Activated naive CD8-positive, alpha-beta T cell treated with anti-CD3 and anti-CD28 coated beads for 36 hours (primary cell): ENCODE results near the gene C1orf105. TPM values are rescaled to one million over a fixed set of nuclear protein-coding genes. Genes with fewer than 3 reads are reported as not detected.

Source experiments
- DNase-seq: peaks from one replicate; pipeline ENCODE4 v3.0.0; 2021
- H3K27ac Mint-ChIP-seq: one replicate; pipeline ENCODE4 v1.8.0; 2022; ENCODE audit warnings: mild to moderate bottlenecking, moderate library complexity, mixed read lengths
- H3K27me3 Mint-ChIP-seq: one replicate; pipeline ENCODE4 v1.8.0; 2022; ENCODE audit warnings: mild to moderate bottlenecking, mixed read lengths
- H3K36me3 Mint-ChIP-seq: one replicate; pipeline ENCODE4 v1.8.0; 2021; ENCODE audit warnings: mild to moderate bottlenecking, mixed read lengths
- H3K4me1 Mint-ChIP-seq: one replicate; pipeline ENCODE4 v1.8.0; 2021; ENCODE audit warnings: mixed read lengths
- H3K4me3 Mint-ChIP-seq: one replicate; pipeline ENCODE4 v1.8.0; 2022; ENCODE audit warnings: mild to moderate bottlenecking, moderate library complexity, mixed read lengths
- H3K9me3 Mint-ChIP-seq: one replicate; pipeline ENCODE4 v1.8.0; 2022; ENCODE audit warnings: mixed read lengths
- total RNA-seq, 2 experiments: library from RNA; stranded (reverse); gene quantifications; one replicate each; pipeline ENCODE4 v1.2.3, GENCODE V29; 2021

Gene C1orf105
- total RNA-seq, 2 experiments from 2014 or later = not detected

DNA sequence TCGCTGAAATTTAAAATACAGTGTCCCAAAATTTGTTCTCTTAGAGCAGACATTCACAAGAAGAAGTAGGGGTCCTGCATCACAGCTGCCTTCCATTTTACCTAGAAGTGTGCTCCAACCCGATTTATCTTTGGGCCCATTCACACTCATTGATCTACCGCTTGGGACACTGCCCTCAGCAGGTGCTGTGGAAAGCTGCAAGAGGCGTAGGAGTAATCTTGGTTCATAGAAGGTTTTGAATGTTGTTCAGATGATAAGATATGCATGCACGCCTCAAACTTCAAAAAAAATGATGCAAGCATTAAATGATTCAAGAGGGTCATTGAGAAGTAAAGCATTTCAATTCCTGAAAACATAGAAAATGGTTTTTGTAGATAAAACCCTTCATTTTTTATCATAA lies 18.6 kb upstream of the C1orf105 start:
- H3K36me3 Mint-ChIP-seq = no peaks in the 10 kb centered on the region
- H3K4me1 Mint-ChIP-seq = peaks cover 46% of the 10 kb centered on the region
- H3K4me3 Mint-ChIP-seq = no peak overlapping the region
- no peaks in the 10 kb centered on the region for H3K9me3 Mint-ChIP-seq
- no peaks in the 10 kb centered on the region for H3K27me3 Mint-ChIP-seq
- H3K27ac Mint-ChIP-seq = no peak overlapping the region
- DNase-seq = no peak

GRCh38 chr1:172402878-172403569 lies 17.5 kb upstream of the C1orf105 start:
- H3K4me1 Mint-ChIP-seq = peaks cover 35% of the 10 kb centered on the region
- H3K9me3 Mint-ChIP-seq = no peaks in the 10 kb centered on the region
- no peak for DNase-seq
- H3K27me3 Mint-ChIP-seq = no peaks in the 10 kb centered on the region
- no peak overlapping the region for H3K27ac Mint-ChIP-seq
- H3K36me3 Mint-ChIP-seq = no peaks in the 10 kb centered on the region
- H3K4me3 Mint-ChIP-seq = no peak overlapping the region

DNA sequence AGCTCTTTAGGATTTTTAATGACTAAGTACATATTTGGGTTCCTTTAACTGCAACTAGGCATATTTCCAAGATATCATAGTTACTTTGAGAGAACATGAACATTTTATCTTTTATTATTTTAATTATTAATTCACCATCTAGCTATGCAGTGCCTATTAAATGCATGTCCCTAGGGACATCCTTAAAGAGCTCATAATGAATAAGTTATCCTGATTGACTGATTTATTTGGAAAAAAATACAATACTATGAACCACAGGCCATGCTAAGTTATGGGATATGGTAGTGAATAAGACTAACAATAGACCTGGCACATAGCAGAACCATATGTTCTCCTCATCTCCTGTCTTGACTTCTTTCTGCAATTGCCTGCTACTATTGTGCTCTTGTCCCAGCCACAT lies 16.4 kb upstream of the C1orf105 start:
- H3K4me1 Mint-ChIP-seq = peaks cover 24% of the 10 kb centered on the region
- no peak overlapping the region for H3K27ac Mint-ChIP-seq
- no peak overlapping the region for H3K4me3 Mint-ChIP-seq
- H3K27me3 Mint-ChIP-seq = no peaks in the 10 kb centered on the region
- no peak for DNase-seq
- no peaks in the 10 kb centered on the region for H3K9me3 Mint-ChIP-seq
- H3K36me3 Mint-ChIP-seq = no peaks in the 10 kb centered on the region

DNA sequence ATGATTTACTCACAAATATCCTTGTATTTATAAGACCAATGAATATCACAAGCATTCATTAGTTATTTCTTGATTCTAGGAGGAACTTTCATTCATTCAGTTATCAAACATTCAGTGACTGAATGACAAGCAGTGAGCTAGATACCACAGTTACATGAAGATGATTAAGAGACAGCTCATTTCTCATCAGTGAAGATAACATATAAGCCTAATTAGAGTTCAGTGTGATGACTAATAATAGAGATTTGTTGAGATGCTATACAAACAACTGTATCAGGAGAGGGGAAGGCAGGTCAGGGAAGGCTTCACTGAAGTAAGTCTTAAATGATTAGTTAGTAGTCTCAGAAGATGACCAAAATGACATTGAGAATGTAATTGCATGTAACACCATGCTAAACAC lies 14.6 kb upstream of the C1orf105 start:
- no peaks in the 10 kb centered on the region for H3K36me3 Mint-ChIP-seq
- no peak for DNase-seq
- H3K27me3 Mint-ChIP-seq = no peaks in the 10 kb centered on the region
- H3K4me1 Mint-ChIP-seq = peaks cover 7% of the 10 kb centered on the region
- H3K9me3 Mint-ChIP-seq = no peaks in the 10 kb centered on the region
- no peak overlapping the region for H3K4me3 Mint-ChIP-seq
- no peak overlapping the region for H3K27ac Mint-ChIP-seq

DNA sequence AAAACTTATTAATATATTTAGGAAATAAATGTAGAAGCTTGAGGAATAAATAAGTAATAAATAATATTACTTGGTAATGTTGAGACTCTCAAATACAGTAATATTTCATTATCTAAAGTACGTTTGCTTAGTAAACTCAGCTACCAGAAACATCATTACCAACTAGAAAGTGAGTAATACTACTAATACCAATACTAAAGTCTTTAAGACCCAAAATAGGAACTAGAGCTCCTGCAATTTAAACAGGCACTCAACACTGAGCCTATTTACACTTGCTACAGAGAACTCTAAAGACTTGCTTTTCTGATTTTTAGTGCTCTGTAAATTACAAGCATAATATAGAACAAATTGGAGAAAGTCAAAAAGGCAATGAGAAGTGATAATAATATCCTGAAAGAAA lies 13.5 kb upstream of the C1orf105 start:
- Mint-ChIP-seq H3K27ac (no peak overlapping the region), H3K9me3 (no peaks in the 10 kb centered on the region), H3K27me3 (no peaks in the 10 kb centered on the region), H3K4me3 (no peak overlapping the region), H3K36me3 (no peaks in the 10 kb centered on the region), H3K4me1 (peaks cover 4% of the 10 kb centered on the region)
- no peak for DNase-seq

DNA sequence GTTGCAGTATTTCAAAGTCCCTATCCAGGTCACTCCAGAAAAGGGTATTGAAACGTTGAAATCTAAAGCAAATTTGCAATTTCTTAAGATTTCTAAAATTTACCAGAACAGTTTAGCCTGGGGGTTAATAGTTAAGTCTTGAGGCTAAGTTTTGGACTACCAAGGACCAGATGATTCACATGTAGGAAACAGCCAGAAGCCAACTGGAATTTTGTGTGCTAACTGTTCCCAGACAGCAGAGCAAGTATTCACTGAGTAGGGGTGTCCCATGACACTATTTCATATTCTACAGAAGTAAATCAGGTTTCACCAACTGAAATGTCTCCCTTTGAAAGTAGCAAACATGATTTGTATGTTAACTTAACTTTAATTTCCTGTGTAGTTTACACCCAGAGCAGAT lies 11.5 kb upstream of the C1orf105 start:
- H3K27me3 Mint-ChIP-seq = no peaks in the 10 kb centered on the region
- H3K9me3 Mint-ChIP-seq = no peaks in the 10 kb centered on the region
- H3K4me3 Mint-ChIP-seq = no peak overlapping the region
- H3K27ac Mint-ChIP-seq = no peak overlapping the region
- peaks cover 2% of the 10 kb centered on the region for H3K36me3 Mint-ChIP-seq
- no peaks in the 10 kb centered on the region for H3K4me1 Mint-ChIP-seq
- DNase-seq = no peak

GRCh38 chr1:172410027-172410426 lies 10.5 kb upstream of the C1orf105 start:
- Mint-ChIP-seq H3K27ac (no peak overlapping the region), H3K4me1 (no peaks in the 10 kb centered on the region), H3K27me3 (no peaks in the 10 kb centered on the region)

GRCh38 chr1:172411791-172412338 lies 8.6 kb upstream of the C1orf105 start:
- no peak overlapping the region for H3K4me3 Mint-ChIP-seq
- H3K27ac Mint-ChIP-seq = no peak overlapping the region

More at GRCh38 chr1:172410027-172410426, 10.5 kb upstream of the C1orf105 start:
- DNase-seq = no peak
- no peaks in the 10 kb centered on the region for H3K9me3 Mint-ChIP-seq
- peaks cover 2% of the 10 kb centered on the region for H3K36me3 Mint-ChIP-seq
- no peak overlapping the region for H3K4me3 Mint-ChIP-seq

GRCh38 chr1:172414331-172414730 lies 6.2 kb upstream of the C1orf105 start:
- Mint-ChIP-seq H3K27ac (no peak overlapping the region), H3K27me3 (no peaks in the 10 kb centered on the region), H3K4me3 (no peak overlapping the region), H3K9me3 (no peaks in the 10 kb centered on the region), H3K36me3 (peaks cover 4% of the 10 kb centered on the region), H3K4me1 (peaks cover 6% of the 10 kb centered on the region)
- DNase-seq = no peak

More at GRCh38 chr1:172411791-172412338, 8.6 kb upstream of the C1orf105 start:
- no peaks in the 10 kb centered on the region for H3K9me3 Mint-ChIP-seq
- H3K36me3 Mint-ChIP-seq = peaks cover 2% of the 10 kb centered on the region
- no peaks in the 10 kb centered on the region for H3K4me1 Mint-ChIP-seq
- H3K27me3 Mint-ChIP-seq = no peaks in the 10 kb centered on the region
- no peak for DNase-seq

GRCh38 chr1:172416496-172417035 lies 3.9 kb upstream of the C1orf105 start:
- Mint-ChIP-seq H3K27ac (no peak overlapping the region), H3K4me3 (no peak overlapping the region), H3K27me3 (no peaks in the 10 kb centered on the region), H3K9me3 (no peaks in the 10 kb centered on the region), H3K4me1 (peaks cover 12% of the 10 kb centered on the region), H3K36me3 (peaks cover 4% of the 10 kb centered on the region)
- DNase-seq = no peak

GRCh38 chr1:172417557-172417956 lies 2.9 kb upstream of the C1orf105 start:
- Mint-ChIP-seq H3K4me3 (no peak overlapping the region), H3K9me3 (no peaks in the 10 kb centered on the region), H3K27ac (no peak overlapping the region), H3K36me3 (peaks cover 4% of the 10 kb centered on the region), H3K4me1 (peaks cover 12% of the 10 kb centered on the region), H3K27me3 (no peaks in the 10 kb centered on the region)
- DNase-seq = no peak

- Mint-ChIP-seq H3K4me3 (no peak overlapping the region), H3K9me3 (no peaks in the 10 kb centered on the region), H3K27me3 (no peaks in the 10 kb centered on the region), H3K4me1 (peaks cover 12% of the 10 kb centered on the region), H3K27ac (no peak overlapping the region), H3K36me3 (peaks cover 2% of the 10 kb centered on the region)
- no peak for DNase-seq
Measured at GRCh38 chr1:172421974-172422604, 1.6 kb downstream of the C1orf105 start.

DNA sequence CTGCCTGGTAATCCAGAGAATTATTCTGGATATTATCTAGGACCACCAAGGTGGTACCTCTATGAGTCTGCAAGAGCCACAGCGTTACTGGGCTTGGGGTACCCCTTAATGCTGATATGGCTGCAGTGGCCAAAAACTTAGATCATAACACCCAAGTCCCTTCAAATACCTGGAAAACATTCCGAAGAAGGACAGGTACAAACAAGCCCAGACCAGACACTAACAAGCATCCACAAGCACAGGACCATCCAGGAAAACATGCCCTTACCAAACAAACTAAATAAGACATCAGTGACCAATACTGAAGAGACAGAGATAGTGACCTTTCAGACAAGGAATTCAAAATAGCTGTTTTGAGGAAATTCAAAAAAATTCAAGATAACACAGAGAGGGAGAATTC lies 2.9 kb downstream of the C1orf105 start:
- no peaks in the 10 kb centered on the region for H3K36me3 Mint-ChIP-seq
- H3K27me3 Mint-ChIP-seq = no peaks in the 10 kb centered on the region
- H3K4me1 Mint-ChIP-seq = peaks cover 12% of the 10 kb centered on the region
- H3K4me3 Mint-ChIP-seq = no peak overlapping the region
- H3K27ac Mint-ChIP-seq = no peak overlapping the region
- DNase-seq = no peak
- no peaks in the 10 kb centered on the region for H3K9me3 Mint-ChIP-seq

- no peak for DNase-seq
- Mint-ChIP-seq H3K27me3 (no peaks in the 10 kb centered on the region), H3K36me3 (no peaks in the 10 kb centered on the region), H3K4me1 (peaks cover 15% of the 10 kb centered on the region), H3K9me3 (no peaks in the 10 kb centered on the region), H3K4me3 (no peak overlapping the region), H3K27ac (no peak overlapping the region)
Measured at GRCh38 chr1:172425339-172425738, 4.9 kb downstream of the C1orf105 start.

DNA sequence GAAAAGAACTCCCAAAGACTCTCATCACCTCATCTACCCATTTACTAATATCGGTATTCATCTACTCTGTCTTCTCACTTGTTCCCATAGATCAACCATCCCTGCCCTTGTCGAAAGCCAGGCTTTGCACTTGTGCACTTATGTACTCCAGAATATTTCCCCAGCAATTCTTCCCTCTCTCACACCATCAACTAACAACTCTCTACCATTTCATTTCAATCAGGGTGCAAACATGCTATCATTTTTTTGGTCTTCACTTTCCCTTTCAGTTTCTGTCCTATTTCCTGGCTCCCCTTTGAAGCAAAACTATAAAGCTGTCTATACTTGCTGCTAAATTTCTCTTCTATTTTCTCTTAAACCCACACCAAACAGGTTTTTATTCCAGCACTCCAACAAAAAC lies 6.7 kb downstream of the C1orf105 start:
- DNase-seq = no peak
- Mint-ChIP-seq H3K4me3 (no peak overlapping the region), H3K27me3 (no peaks in the 10 kb centered on the region), H3K27ac (no peak overlapping the region), H3K36me3 (no peaks in the 10 kb centered on the region), H3K4me1 (peaks cover 22% of the 10 kb centered on the region), H3K9me3 (no peaks in the 10 kb centered on the region)
